WTC11 (cell line): Measurements from ENCODE around the gene PTPRN2. TPM values are rescaled to one million over a fixed set of nuclear protein-coding genes. Genes with fewer than 3 reads are reported as not detected.
"Not testable (repeated sequence)": the region's sequence is repeated elsewhere in the genome, so short reads cannot be mapped to it uniquely, and the experiment has no call there.

Source experiments
- ATAC-seq: fragments of 200-7000 bp; cut with Tn5 transposase; 2 replicates; pipeline ENCODE4 v1.10.0; 2021; ENCODE audit warnings: mild to moderate bottlenecking, moderate library complexity
- CTCF ChIA-PET: fragments of 300-600 bp; sonication (Branson Sonifier 250); formaldehyde crosslinking; loops from one replicate; lab custom pipeline; 2021; ENCODE audit warnings: antibody characterized with exemption; lab: Charles Lee
- POLR2A ChIA-PET: fragments of 350-600 bp; sonication (Branson Sonifier 250); formaldehyde crosslinking; loops from one replicate; lab custom pipeline; 2021; ENCODE audit warnings: antibody characterized with exemption; lab: Charles Lee
- DNase-seq: peaks from one replicate; pipeline ENCODE4 v3.0.0; 2021; ENCODE audit warnings: low spot score
- H3K27ac Mint-ChIP-seq: 2 replicates; pipeline ENCODE4 v1.8.0; 2021; ENCODE audit warnings: mixed read lengths
- H3K27me3 Mint-ChIP-seq: 2 replicates; pipeline ENCODE4 v1.8.0; 2021; ENCODE audit warnings: low read depth, mild to moderate bottlenecking, moderate library complexity, mixed read lengths
- H3K36me3 Mint-ChIP-seq: 2 replicates; pipeline ENCODE4 v1.8.0; 2021; ENCODE audit warnings: mixed read lengths
- H3K4me1 Mint-ChIP-seq: 2 replicates; pipeline ENCODE4 v1.8.0; 2022; ENCODE audit warnings: mixed read lengths
- H3K4me3 Mint-ChIP-seq: 2 replicates; pipeline ENCODE4 v1.8.0; 2021; ENCODE audit warnings: mild to moderate bottlenecking, moderate library complexity, mixed read lengths
- H3K9me3 Mint-ChIP-seq: 2 replicates; pipeline ENCODE4 v1.8.0; 2021; ENCODE audit warnings: mixed read lengths
- CREM ChIP-seq: sonication (generic); formaldehyde crosslinking; IDR thresholded peaks from 2 replicates; pipeline ENCODE4 v1.8.1; 2022; ENCODE audit warnings: mild to moderate bottlenecking, missing genetic modification reagents, moderate library complexity
- ETV6 ChIP-seq: sonication (generic); formaldehyde crosslinking; IDR thresholded peaks from 2 replicates; pipeline ENCODE4 v1.8.1; 2022; ENCODE audit warnings: mild to moderate bottlenecking, missing genetic modification reagents
- FOXK1 ChIP-seq: sonication (generic); formaldehyde crosslinking; IDR thresholded peaks from 2 replicates; pipeline ENCODE4 v1.8.0; 2022; ENCODE audit warnings: mild to moderate bottlenecking, moderate library complexity, missing genetic modification reagents
- GABPB1 ChIP-seq: sonication (generic); formaldehyde crosslinking; IDR thresholded peaks from 2 replicates; pipeline ENCODE4 v1.8.1; 2023; ENCODE audit warnings: mild to moderate bottlenecking, missing genetic modification reagents
- JAZF1 ChIP-seq: fragments of 250-450 bp; sonication (Bioruptor Pico); IDR thresholded peaks from 2 replicates; pipeline ENCODE4 v1.9.0; 2021; ENCODE audit warnings: moderate library complexity, mild to moderate bottlenecking, inconsistent platforms
- NFATC4 ChIP-seq: fragments of 250-450 bp; sonication (Bioruptor Pico); IDR thresholded peaks from 2 replicates; pipeline ENCODE4 v1.9.0; 2021; ENCODE audit warnings: mild to moderate bottlenecking
- NFYB ChIP-seq: sonication (generic); formaldehyde crosslinking; conservative IDR thresholded peaks from 2 replicates; pipeline ENCODE4 v1.8.0; 2022; ENCODE audit warnings: low read depth, missing genetic modification reagents
- RELA ChIP-seq: sonication (generic); formaldehyde crosslinking; IDR thresholded peaks from 2 replicates; pipeline ENCODE4 v1.8.1; 2022; ENCODE audit warnings: missing genetic modification reagents, mild to moderate bottlenecking, borderline replicate concordance
- SMAD3 ChIP-seq: sonication (generic); formaldehyde crosslinking; IDR thresholded peaks from 2 replicates; pipeline ENCODE4 v1.8.0; 2022; ENCODE audit warnings: missing genetic modification reagents, mild to moderate bottlenecking, borderline replicate concordance
- SMAD4 ChIP-seq: sonication (generic); formaldehyde crosslinking; IDR thresholded peaks from 2 replicates; pipeline ENCODE4 v1.8.0; 2022; ENCODE audit warnings: mild to moderate bottlenecking, missing genetic modification reagents
- SP1 ChIP-seq: sonication (generic); formaldehyde crosslinking; conservative IDR thresholded peaks from 2 replicates; pipeline ENCODE4 v1.8.1; 2022; ENCODE audit warnings: missing genetic modification reagents
- USF1 ChIP-seq: sonication (generic); formaldehyde crosslinking; IDR thresholded peaks from 2 replicates; pipeline ENCODE4 v1.8.0; 2022; ENCODE audit warnings: mild to moderate bottlenecking, missing genetic modification reagents
- ZBTB21 ChIP-seq: sonication (generic); formaldehyde crosslinking; IDR thresholded peaks from 2 replicates; pipeline ENCODE4 v1.8.1; 2023; ENCODE audit warnings: mild to moderate bottlenecking, missing genetic modification reagents, borderline replicate concordance
- total RNA-seq: library from RNA; stranded (reverse); gene quantifications from 3 replicates; pipeline ENCODE4 v1.2.3, GENCODE V29; 2021
- TF ChIP-seq, protein P1 (sequence below): sonication (generic); formaldehyde crosslinking; IDR thresholded peaks from 2 replicates; pipeline ENCODE4 v1.8.1; 2022; ENCODE audit warnings: low read depth, mild to moderate bottlenecking, moderate library complexity, missing genetic modification reagents, borderline replicate concordance
- TF ChIP-seq, protein P2 (sequence below): sonication (generic); formaldehyde crosslinking; IDR thresholded peaks from 2 replicates; pipeline ENCODE4 v1.8.1; 2023; ENCODE audit warnings: mild to moderate bottlenecking, missing genetic modification reagents, moderate library complexity
- TF ChIP-seq, protein P3 (sequence below): sonication (generic); formaldehyde crosslinking; IDR thresholded peaks from 2 replicates; pipeline ENCODE4 v1.8.1; 2023; ENCODE audit warnings: mild to moderate bottlenecking, missing genetic modification reagents, borderline replicate concordance
- TF ChIP-seq, protein P4 (sequence below): fragments of 200-600 bp; IDR thresholded peaks from 2 replicates; pipeline ENCODE4 v1.8.0; 2022; ENCODE audit warnings: antibody characterized with exemption
- TF ChIP-seq, protein P5 (sequence below): sonication (generic); formaldehyde crosslinking; IDR thresholded peaks from 2 replicates; pipeline ENCODE4 v1.8.1; 2022; ENCODE audit warnings: mild to moderate bottlenecking, missing genetic modification reagents, moderate library complexity, borderline replicate concordance

The PTPRN2 gene
- total RNA-seq, 1 experiment from 2014 or later = 4.7 TPM

DNA sequence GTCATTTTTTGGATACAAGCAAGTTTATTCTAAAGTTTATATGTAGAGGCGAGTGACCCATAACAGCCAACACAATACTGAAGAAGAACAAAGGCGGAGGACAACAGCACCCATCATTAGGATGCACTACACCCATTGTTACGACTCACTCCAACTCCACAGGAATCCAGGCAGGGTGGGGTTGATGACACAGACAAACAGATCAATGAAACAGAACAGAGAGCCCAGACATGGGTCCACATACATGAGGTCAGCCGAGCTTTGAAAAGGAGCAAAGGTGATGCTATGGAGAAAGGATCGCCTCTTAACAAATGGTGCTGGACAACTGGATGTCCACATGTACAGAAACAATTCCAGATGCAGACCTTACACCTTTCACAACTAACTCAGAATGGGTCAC, 426.4 kb downstream of the PTPRN2 start (continued):
- no peak for TF ChIP-seq SP1 (CRISPR knock-in tag)
- TF ChIP-seq SMAD4 (CRISPR knock-in tag) = no peak
- TF ChIP-seq, protein P1, sequence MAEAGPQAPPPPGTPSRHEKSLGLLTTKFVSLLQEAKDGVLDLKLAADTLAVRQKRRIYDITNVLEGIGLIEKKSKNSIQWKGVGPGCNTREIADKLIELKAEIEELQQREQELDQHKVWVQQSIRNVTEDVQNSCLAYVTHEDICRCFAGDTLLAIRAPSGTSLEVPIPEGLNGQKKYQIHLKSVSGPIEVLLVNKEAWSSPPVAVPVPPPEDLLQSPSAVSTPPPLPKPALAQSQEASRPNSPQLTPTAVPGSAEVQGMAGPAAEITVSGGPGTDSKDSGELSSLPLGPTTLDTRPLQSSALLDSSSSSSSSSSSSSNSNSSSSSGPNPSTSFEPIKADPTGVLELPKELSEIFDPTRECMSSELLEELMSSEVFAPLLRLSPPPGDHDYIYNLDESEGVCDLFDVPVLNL (CRISPR knock-in tag) = no peak
- TF ChIP-seq NFYB (CRISPR knock-in tag) = no peak
- no peak for TF ChIP-seq ETV6 (CRISPR knock-in tag)
- TF ChIP-seq, protein P2, sequence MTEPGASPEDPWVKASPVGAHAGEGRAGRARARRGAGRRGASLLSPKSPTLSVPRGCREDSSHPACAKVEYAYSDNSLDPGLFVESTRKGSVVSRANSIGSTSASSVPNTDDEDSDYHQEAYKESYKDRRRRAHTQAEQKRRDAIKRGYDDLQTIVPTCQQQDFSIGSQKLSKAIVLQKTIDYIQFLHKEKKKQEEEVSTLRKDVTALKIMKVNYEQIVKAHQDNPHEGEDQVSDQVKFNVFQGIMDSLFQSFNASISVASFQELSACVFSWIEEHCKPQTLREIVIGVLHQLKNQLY = no peak
- TF ChIP-seq CREM (CRISPR knock-in tag) = no peak

GRCh38 chr7:158160199-158160598, 427.4 kb downstream of the PTPRN2 start:
- TF ChIP-seq NFATC4 (no peak), GABPB1 (CRISPR knock-in tag) (peak; percentile 77)
- TF ChIP-seq, protein P3, sequence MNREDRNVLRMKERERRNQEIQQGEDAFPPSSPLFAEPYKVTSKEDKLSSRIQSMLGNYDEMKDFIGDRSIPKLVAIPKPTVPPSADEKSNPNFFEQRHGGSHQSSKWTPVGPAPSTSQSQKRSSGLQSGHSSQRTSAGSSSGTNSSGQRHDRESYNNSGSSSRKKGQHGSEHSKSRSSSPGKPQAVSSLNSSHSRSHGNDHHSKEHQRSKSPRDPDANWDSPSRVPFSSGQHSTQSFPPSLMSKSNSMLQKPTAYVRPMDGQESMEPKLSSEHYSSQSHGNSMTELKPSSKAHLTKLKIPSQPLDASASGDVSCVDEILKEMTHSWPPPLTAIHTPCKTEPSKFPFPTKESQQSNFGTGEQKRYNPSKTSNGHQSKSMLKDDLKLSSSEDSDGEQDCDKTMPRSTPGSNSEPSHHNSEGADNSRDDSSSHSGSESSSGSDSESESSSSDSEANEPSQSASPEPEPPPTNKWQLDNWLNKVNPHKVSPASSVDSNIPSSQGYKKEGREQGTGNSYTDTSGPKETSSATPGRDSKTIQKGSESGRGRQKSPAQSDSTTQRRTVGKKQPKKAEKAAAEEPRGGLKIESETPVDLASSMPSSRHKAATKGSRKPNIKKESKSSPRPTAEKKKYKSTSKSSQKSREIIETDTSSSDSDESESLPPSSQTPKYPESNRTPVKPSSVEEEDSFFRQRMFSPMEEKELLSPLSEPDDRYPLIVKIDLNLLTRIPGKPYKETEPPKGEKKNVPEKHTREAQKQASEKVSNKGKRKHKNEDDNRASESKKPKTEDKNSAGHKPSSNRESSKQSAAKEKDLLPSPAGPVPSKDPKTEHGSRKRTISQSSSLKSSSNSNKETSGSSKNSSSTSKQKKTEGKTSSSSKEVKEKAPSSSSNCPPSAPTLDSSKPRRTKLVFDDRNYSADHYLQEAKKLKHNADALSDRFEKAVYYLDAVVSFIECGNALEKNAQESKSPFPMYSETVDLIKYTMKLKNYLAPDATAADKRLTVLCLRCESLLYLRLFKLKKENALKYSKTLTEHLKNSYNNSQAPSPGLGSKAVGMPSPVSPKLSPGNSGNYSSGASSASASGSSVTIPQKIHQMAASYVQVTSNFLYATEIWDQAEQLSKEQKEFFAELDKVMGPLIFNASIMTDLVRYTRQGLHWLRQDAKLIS (CRISPR knock-in tag) = no peak
- TF ChIP-seq, all 79 proteins: peak for 1
- Mint-ChIP-seq H3K4me1 (no peaks in the 10 kb centered on the region), H3K27me3 (peaks cover 2% of the 10 kb centered on the region; the same call in 1 of the 2 replicates), H3K4me3 (no peak overlapping the region), H3K27ac (no peak overlapping the region), H3K9me3 (peaks cover 65% of the 10 kb centered on the region), H3K36me3 (peaks cover 54% of the 10 kb centered on the region)
- ChIA-PET POLR2A (no interaction called here), CTCF (no interaction called here)
- ATAC-seq = peak; percentile 41; the same call in 1 of the 2 replicates
- DNase-seq = no peak

- no peak for ATAC-seq
- H3K27me3 Mint-ChIP-seq = peaks cover 4% of the 10 kb centered on the region
- DNase-seq = no peak
- no peak for TF ChIP-seq SMAD3
- TF ChIP-seq, protein P4, sequence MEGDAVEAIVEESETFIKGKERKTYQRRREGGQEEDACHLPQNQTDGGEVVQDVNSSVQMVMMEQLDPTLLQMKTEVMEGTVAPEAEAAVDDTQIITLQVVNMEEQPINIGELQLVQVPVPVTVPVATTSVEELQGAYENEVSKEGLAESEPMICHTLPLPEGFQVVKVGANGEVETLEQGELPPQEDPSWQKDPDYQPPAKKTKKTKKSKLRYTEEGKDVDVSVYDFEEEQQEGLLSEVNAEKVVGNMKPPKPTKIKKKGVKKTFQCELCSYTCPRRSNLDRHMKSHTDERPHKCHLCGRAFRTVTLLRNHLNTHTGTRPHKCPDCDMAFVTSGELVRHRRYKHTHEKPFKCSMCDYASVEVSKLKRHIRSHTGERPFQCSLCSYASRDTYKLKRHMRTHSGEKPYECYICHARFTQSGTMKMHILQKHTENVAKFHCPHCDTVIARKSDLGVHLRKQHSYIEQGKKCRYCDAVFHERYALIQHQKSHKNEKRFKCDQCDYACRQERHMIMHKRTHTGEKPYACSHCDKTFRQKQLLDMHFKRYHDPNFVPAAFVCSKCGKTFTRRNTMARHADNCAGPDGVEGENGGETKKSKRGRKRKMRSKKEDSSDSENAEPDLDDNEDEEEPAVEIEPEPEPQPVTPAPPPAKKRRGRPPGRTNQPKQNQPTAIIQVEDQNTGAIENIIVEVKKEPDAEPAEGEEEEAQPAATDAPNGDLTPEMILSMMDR = no peak
- no peak for TF ChIP-seq JAZF1 (CRISPR knock-in tag)
- no peak for TF ChIP-seq RELA (CRISPR knock-in tag)
- TF ChIP-seq FOXK1 (CRISPR knock-in tag) = no peak
- no peak for TF ChIP-seq USF1 (CRISPR knock-in tag)
- no peak for TF ChIP-seq ZBTB21 (CRISPR knock-in tag)
- TF ChIP-seq, protein P5, sequence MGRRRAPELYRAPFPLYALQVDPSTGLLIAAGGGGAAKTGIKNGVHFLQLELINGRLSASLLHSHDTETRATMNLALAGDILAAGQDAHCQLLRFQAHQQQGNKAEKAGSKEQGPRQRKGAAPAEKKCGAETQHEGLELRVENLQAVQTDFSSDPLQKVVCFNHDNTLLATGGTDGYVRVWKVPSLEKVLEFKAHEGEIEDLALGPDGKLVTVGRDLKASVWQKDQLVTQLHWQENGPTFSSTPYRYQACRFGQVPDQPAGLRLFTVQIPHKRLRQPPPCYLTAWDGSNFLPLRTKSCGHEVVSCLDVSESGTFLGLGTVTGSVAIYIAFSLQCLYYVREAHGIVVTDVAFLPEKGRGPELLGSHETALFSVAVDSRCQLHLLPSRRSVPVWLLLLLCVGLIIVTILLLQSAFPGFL (CRISPR knock-in tag) = no peak
- H3K9me3 Mint-ChIP-seq = peaks cover 50% of the 10 kb centered on the region
- H3K4me3 Mint-ChIP-seq = no peak overlapping the region
- H3K36me3 Mint-ChIP-seq = peaks cover 37% of the 10 kb centered on the region
- CTCF ChIA-PET = no interaction called here
- no peak overlapping the region for H3K27ac Mint-ChIP-seq
- POLR2A ChIA-PET = no interaction called here
- H3K4me1 Mint-ChIP-seq = no peaks in the 10 kb centered on the region
These were observed 430.2 kb downstream of the PTPRN2 start for GRCh38 chr7:158157460-158157859.

DNA sequence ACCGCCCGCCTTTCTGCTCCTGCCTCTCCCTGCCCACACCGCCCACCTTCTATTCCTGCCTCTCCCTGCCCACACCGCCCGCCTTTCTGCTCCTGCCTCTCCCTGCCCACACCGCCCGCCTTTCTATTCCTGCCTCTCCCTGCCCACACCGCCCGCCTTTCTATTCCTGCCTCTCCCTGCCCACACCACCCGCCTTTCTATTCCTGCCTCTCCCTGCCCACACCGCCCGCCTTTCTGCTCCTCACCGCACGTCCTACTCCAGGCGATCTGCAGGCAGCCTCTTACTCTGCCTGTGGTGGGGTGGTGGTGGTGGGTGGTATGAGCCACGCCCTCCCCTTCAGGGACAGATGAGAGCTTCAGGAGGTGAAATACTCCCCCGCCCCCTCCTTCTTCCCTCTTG, 436.4 kb downstream of the PTPRN2 start:
- DNase-seq, POLR2A ChIA-PET, ATAC-seq, H3K27me3 Mint-ChIP-seq, H3K4me3 Mint-ChIP-seq, H3K4me1 Mint-ChIP-seq, H3K27ac Mint-ChIP-seq, CTCF ChIA-PET: not testable (repeated sequence)
- Mint-ChIP-seq H3K9me3 (peaks cover 28% of the 10 kb centered on the region), H3K36me3 (peaks cover 25% of the 10 kb centered on the region)
